ENCODE measurements around the gene MIER2. TPM values are rescaled to one million over a fixed set of nuclear protein-coding genes. Genes with fewer than 3 reads are reported as not detected.
"Not testable (repeated sequence)": the region's sequence is repeated elsewhere in the genome, so short reads cannot be mapped to it uniquely, and the experiment has no call there.

MIER2 gene
- total RNA-seq, 1 experiment from 2014 or later: 18.6 TPM

DNA sequence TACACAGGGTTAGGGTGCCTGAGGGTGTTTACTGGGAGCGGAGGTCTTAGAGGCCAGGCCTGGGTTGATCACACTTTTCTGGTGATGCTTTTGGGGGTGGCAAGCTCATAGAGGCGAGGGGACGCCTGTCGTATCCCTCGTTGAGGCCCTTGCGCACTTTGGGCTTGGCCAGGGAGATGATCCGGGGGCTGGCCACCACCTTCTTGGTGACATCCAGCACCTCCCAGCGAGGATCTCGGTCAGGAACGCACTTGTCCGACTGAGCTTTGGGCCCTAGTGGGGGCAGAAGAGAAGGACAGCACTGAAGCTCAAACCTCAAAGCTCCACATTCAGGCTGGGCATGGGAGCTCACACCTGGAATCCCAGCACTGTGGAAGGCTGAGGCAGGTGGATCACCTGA is 17.6 kb upstream of the MIER2 start:
- DNase-seq (ENCODE audit: low read depth): no peak

GRCh38 chr19:359653-359925 is 15.0 kb upstream of the MIER2 start:
- no peak for DNase-seq (ENCODE audit: low read depth)

- DNase-seq (ENCODE audit: low read depth): not testable (repeated sequence)
Observed at GRCh38 chr19:355536-355935, 10.9 kb upstream of the MIER2 start.

- peak; percentile 24 for DNase-seq (ENCODE audit: low read depth)
Observed at GRCh38 chr19:355134-355533, 10.5 kb upstream of the MIER2 start.

DNA sequence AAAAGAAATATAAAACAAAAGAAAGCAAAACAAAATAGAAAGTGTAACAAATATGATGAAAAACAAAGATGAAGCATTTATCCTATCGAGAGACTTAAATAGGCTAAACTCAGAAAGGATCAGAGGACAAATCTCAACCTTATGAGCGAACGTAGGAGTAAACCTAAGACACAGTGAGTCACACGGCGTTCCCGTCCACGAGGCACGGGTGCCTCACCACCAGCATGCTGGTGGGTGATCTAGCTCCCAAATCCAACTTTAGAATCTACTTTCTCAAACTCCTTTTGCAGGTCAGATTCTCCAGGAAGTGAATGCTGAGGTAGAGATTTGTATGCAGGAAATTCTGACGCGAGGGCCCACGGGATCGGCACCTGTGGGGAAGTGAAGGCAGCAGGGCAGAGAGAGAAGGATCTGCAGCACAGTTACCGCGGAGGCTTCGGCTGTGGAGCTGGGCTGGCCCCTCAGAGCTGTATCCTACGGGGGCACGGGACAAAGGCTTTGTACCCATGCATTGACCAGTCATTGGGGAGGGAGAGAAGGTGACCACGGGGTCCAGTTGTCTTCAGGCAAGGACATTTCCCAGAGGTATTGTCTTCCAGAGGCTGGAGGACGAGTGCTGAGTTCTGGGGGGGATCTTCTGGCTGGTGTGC is 7.5 kb upstream of the MIER2 start:
- no peak for DNase-seq (ENCODE audit: low read depth)

DNA sequence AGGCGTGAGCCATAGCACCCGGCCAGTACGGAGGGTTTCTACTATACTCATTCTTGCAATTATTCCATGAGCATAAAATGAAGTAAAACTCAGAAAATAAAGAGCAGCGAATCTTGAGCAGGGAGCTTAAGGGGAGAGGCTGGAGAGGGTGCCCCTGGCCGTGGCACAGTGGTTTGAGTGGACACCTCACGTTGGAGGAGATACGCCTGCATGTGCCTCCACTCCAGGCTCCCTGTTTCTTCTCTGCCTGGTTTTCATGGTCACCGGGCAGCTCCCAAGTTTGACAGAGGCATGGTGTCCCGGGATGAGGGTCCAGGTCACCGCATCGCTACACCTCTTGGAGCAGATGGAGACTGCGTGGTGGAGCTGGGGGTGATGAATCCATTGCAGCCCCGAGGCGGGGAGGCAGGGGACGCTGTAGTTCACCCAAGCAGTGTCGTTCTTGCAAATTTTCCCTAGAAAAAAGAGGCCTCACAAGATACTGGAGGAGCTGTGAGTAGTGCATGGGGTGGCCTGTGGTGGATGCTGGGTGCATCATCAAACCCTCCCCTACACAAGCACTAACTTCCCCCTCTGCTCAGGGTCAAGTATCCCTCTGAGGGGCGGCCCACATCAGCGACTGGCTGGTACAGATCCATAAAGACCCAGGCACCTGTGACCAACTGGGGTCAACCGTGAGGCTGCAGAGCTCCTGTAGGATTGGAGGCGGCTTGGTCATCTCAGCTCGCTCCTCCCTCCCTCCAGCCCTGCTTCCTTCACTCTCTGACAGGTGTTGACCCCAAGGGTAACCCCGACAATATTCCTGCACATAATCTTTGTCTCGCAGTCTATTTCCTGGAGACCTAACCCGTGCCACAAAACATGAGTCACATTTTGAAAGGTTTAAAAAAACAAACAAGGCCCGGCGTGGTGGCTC is 3.6 kb upstream of the MIER2 start:
- DNase-seq (ENCODE audit: low read depth): peak; percentile 57

DNA sequence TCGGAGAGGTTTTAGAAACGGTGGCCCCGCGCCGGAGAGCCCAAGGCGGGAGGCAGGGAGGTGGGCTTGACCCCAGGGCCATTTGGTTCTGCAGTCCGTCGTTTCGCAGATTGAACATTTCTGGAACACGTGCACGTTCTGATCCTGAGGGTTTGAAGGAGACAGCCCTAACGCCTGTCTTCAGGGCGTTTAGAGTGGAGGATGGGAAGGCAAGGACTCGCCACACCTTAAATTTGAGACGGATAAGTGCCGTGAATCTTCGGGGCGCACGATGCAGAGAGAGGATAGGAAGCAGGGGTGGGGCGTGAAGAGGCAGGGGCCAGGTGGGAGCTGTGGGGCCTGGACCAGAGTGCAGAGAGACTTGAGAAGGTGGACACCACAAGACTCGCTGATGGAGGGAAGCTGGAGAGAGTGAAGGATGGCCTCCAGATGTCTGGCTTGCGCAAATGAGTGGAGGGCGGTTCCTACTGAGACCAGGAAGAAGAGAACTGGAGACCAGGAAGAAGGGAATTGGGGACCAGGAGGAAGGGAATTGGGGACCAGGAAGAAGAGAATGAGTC is 804 bp upstream of the MIER2 start:
- no peak for DNase-seq (ENCODE audit: low read depth)

- no peak for DNase-seq (ENCODE audit: low read depth)
Observed at GRCh38 chr19:343941-344624, 513 bp downstream of the MIER2 start.

DNA sequence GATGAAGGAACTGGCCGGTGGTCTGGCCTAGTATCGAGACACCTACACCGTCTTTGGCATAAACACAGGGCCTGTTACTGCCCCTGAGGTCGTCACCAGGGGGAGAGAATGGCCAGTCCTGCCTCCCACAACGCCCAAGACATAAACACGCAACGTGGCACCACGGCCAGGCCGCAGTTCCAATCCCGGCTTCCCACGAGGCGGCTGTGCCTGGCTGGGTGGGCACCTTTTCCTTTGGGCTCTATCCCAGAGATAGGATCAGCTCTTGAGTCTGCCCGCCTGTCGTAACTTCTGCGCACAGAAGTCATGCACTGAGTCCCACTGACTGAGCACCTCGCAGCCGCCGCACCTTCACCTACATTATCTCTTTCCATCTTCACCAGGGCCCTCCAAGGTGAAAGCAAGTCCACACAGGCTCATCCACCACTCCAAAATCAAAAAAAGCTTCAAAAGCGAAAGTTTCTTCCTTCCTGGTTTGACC is 1.1 kb downstream of the MIER2 start:
- DNase-seq (ENCODE audit: low read depth): no peak

- peak; percentile 82 for DNase-seq (ENCODE audit: low read depth)
Observed at GRCh38 chr19:342801-343421, 1.7 kb downstream of the MIER2 start.

- no peak for DNase-seq (ENCODE audit: low read depth)
Observed at GRCh38 chr19:342128-342455, 2.5 kb downstream of the MIER2 start.

DNA sequence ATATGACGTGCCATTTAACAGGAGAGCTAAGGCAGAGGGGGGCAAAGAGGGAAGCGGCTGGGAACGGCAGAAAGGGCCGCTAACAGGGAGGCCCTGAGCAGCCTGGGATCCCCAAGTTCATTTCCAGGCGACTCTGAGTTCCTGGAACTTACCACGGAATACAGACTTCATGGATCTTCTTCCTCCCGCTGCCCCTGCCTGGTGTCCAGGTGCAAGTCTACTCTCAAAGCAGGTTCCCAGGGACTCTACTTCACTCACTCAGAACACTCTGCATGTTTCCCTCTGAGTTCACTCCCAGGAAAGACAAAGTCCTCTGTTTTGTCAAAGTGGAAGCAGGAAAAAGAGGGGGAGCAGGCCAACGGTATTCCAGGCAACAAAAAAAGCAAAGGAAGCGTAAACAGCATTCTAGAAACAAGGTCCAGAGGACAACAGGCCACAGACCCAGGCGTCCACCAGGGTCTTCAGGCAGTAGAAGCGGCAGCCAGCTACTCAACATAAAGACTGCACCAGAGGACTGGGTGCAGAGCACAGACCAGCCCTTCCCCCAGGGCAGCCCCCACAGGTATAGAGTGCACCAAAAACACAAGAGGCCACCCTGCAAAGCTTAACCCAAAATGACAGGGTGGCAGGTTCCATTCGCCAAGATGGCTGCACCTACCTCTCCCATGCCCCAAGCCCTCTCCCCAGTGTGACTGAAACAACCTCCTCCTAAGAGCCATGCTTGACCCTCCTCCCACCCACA is 3.0 kb downstream of the MIER2 start:
- DNase-seq (ENCODE audit: low read depth): no peak

GRCh38 chr19:340620-341385 is 3.8 kb downstream of the MIER2 start:
- DNase-seq (ENCODE audit: low read depth): no peak

DNA sequence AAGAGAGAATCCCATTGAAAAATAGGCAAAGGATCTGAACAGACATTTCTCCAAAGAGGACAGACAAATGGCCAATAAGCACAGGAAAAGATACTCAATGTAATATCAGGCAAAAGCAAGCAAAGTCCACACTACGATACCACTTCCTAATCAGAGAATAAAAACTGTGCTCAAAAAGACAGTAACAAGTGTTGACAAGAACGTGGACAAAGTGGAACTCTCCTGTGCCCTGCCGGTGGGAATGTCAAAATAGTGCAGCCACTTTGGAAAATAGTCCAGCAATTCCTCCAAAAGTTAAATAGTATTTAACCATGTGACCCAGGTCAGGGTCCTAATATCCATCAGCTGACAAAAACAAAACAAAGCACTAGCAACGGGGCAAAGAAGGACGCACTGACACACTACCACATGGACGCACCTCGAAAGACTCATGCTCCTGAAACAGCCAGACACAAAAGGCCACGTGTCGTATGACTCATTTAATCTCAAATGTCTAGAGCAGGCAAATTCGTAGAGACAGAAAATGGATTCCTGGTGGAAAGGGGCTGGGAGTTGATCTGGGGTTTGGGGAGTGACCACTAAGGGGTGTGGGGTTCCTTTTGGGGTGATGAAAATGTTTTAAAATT is 5.2 kb downstream of the MIER2 start:
- no peak for DNase-seq (ENCODE audit: low read depth)

- DNase-seq (ENCODE audit: low read depth): no peak
Observed at GRCh38 chr19:338421-338820, 6.2 kb downstream of the MIER2 start.

DNA sequence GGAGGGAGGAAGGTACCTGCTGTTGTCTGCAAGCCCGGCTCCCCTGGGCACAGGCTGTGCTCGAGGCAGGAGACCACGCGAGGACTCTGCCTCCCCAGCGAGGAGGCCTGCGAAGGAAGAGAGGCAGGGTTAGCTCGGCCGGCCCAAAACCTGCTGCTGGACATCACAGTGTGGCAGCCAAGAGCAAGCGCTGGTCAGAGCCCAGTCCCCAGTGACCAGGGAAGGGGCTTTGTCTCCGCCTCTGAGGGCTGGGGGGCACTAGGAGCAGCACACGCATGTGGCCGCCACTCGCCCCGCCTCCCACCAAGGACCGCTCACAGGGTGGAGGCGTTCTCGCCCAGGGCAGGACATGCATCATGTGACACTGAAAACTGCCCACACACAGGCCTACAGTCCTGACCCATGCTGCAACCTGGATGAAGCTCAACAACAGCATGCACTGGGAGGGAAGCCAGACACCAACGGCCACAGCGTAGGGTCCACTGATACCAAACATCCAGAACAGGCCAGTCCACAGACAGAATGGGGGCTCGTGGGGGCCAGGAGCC is 8.5 kb downstream of the MIER2 start:
- DNase-seq (ENCODE audit: low read depth): no peak

- DNase-seq (ENCODE audit: low read depth): no peak
Observed at GRCh38 chr19:335486-336066, 9.0 kb downstream of the MIER2 start.

- DNase-seq (ENCODE audit: low read depth): no peak
Observed at GRCh38 chr19:335072-335471, 9.5 kb downstream of the MIER2 start.
